Left lung (tissue), 10 donors: Measurements from ENCODE around the gene CYP1B1. TPM values are rescaled to one million over a fixed set of nuclear protein-coding genes. Genes with fewer than 3 reads are reported as not detected.
"Not testable (repeated sequence)": the region's sequence is repeated elsewhere in the genome, so short reads cannot be mapped to it uniquely, and the experiment has no call there.

Experiments used
- ATAC-seq: fragments of 200-7000 bp; cut with Tn5 transposase; one replicate; pipeline ENCODE4 v1.9.1; 2020; ENCODE audit warnings: moderate library complexity
- DNase-seq, 4 donors: peaks; one replicate each; pipeline ENCODE4 v3.0.0-alpha.2; 2013 to 2020
- H3K27ac ChIP-seq, 2 donors: fragments of 200-600 bp; sonication (generic) in 1 of 2; one replicate each; pipeline versions ENCODE4 v1.5.0 to v1.8.0; 2020 to 2021
- H3K27me3 ChIP-seq, 2 donors: fragments of 200-600 bp; sonication (generic) in 1 of 2; one replicate each; pipeline versions ENCODE4 v1.5.0 to v1.8.0; 2020 to 2021
- H3K36me3 ChIP-seq, 2 donors: fragments of 200-600 bp; sonication (generic) in 1 of 2; one replicate each; pipeline versions ENCODE4 v1.5.0 to v1.8.0; 2020 to 2021
- H3K4me1 ChIP-seq, 2 donors: fragments of 200-600 bp; one replicate each; pipeline ENCODE4 v1.8.0; 2021
- H3K4me3 ChIP-seq, 2 donors: fragments of 200-600 bp; sonication (generic) in 1 of 2; one replicate each; pipeline versions ENCODE4 v1.5.0 to v1.8.0; 2020 to 2021; ENCODE audit warnings: mild to moderate bottlenecking in 1 of 2
- H3K9me3 ChIP-seq, 2 donors: fragments of 200-600 bp; sonication (generic) in 1 of 2; one replicate each; pipeline versions ENCODE4 v1.5.0 to v1.8.0; 2020 to 2021
- CTCF ChIP-seq, 2 donors: fragments of 200-600 bp; sonication (generic) in 1 of 2; IDR thresholded peaks; one replicate each; pipeline versions ENCODE4 v1.5.0 to v1.8.0; 2021; ENCODE audit warnings: antibody characterized with exemption in 2 of 2
- intact Hi-C, 2 donors: fragments of 100-400 bp; cut with DNase I; formaldehyde crosslinking; loops; one replicate each; pipeline versions ENCODE4 v1.11.2 to v1.14.2; 2022
- polyA plus RNA-seq, 6 donors: library from polyadenylated mRNA; unstranded; fragments of 120-200 nt; gene quantifications; one replicate each; pipeline ENCODE4 v1.2.1, GENCODE V29; 2013; ENCODE audit not compliant: insufficient read length in 6 of 6
- total RNA-seq, 2 donors: library from RNA; stranded (reverse); fragmentation: NEBNext Ultra II Directional; extraction: Animal tissue kit (Norgen Biotek cat#: 25700); gene quantifications; one replicate each; pipeline ENCODE4 v1.2.1, GENCODE V29; 2021
- donor health status: DM: no; HTN: yes; CAD: no.
- donor health status: DM: no; HTN: no; CAD: no.

The CYP1B1 gene
- total and polyA plus RNA-seq, 8 donors: 1.0 to 155 (median 1.6) TPM

- ATAC-seq: no peak
- peak overlapping the region; percentile 60 to 70 for H3K27ac ChIP-seq
- H3K9me3 ChIP-seq: no peaks in the 10 kb centered on the region
- no peaks in the 10 kb centered on the region for H3K36me3 ChIP-seq
- TF ChIP-seq CTCF (IDR thresholded peaks at IDR 0.05): no peak
- no peak for DNase-seq
- peaks cover 0 to 5% of the 10 kb centered on the region in 2 donors for H3K27me3 ChIP-seq
- H3K4me1 ChIP-seq: peaks cover 7 to 37% of the 10 kb centered on the region in 2 donors
- H3K4me3 ChIP-seq: no peak overlapping the region
- intact Hi-C loops: no loop called here
Measured at GRCh38 chr2:38091760-38092159, 15.8 kb upstream of the CYP1B1 start.

GRCh38 chr2:38090928-38091327 lies 15.0 kb upstream of the CYP1B1 start:
- Histone ChIP-seq H3K27me3 (peaks cover 0 to 3% of the 10 kb centered on the region in 2 donors), H3K36me3 (no peaks in the 10 kb centered on the region), H3K4me3 (no peak overlapping the region), H3K9me3 (no peaks in the 10 kb centered on the region), H3K4me1 (peaks cover 7 to 29% of the 10 kb centered on the region in 2 donors), H3K27ac (no peak overlapping the region)
- no peak for TF ChIP-seq CTCF (IDR thresholded peaks at IDR 0.05)
- DNase-seq: no peak
- ATAC-seq: no peak
- intact Hi-C loops: no loop called here

- H3K9me3 ChIP-seq, intact Hi-C loops, H3K36me3 ChIP-seq, H3K27me3 ChIP-seq, H3K27ac ChIP-seq, ATAC-seq, H3K4me3 ChIP-seq, DNase-seq: not testable (repeated sequence)
- peaks cover 7 to 22% of the 10 kb centered on the region in 2 donors for H3K4me1 ChIP-seq
Measured at GRCh38 chr2:38090212-38090611, 14.3 kb upstream of the CYP1B1 start.

GRCh38 chr2:38085998-38086698 lies 10.2 kb upstream of the CYP1B1 start:
- ATAC-seq, intact Hi-C loops: not testable (repeated sequence)

GRCh38 chr2:38084556-38084955 lies 8.6 kb upstream of the CYP1B1 start:
- H3K27ac ChIP-seq, DNase-seq, H3K27me3 ChIP-seq, H3K4me3 ChIP-seq, H3K9me3 ChIP-seq, H3K36me3 ChIP-seq, intact Hi-C loops, H3K4me1 ChIP-seq, ATAC-seq: not testable (repeated sequence)

More at GRCh38 chr2:38085998-38086698, 10.2 kb upstream of the CYP1B1 start:
- not testable (repeated sequence) for H3K27ac ChIP-seq, H3K36me3 ChIP-seq, H3K9me3 ChIP-seq, DNase-seq, H3K4me1 ChIP-seq, H3K27me3 ChIP-seq, H3K4me3 ChIP-seq

GRCh38 chr2:38082727-38083126 lies 6.8 kb upstream of the CYP1B1 start:
- H3K4me3 ChIP-seq, H3K27me3 ChIP-seq, H3K36me3 ChIP-seq, intact Hi-C loops, H3K27ac ChIP-seq, DNase-seq, ATAC-seq, H3K9me3 ChIP-seq, H3K4me1 ChIP-seq: not testable (repeated sequence)

GRCh38 chr2:38080346-38080745 lies 4.4 kb upstream of the CYP1B1 start:
- Histone ChIP-seq H3K4me1 (peaks cover 0 to 32% of the 10 kb centered on the region in 2 donors), H3K36me3 (no peaks in the 10 kb centered on the region), H3K27ac (no peak overlapping the region), H3K9me3 (no peaks in the 10 kb centered on the region), H3K4me3 (no peak overlapping the region), H3K27me3 (peaks cover under 1 to 34% of the 10 kb centered on the region in 2 donors)
- intact Hi-C loops: no loop called here
- TF ChIP-seq CTCF (IDR thresholded peaks at IDR 0.05): no peak
- ATAC-seq: no peak
- DNase-seq: no peak
